Liver (tissue), 3 donors: ENCODE data around the gene CFL1.

Experiments
- GABPA ChIP-seq, 2 donors: IDR thresholded peaks in 1 of 2; conservative IDR thresholded peaks in 1 of 2; 2 replicates each; pipeline ENCODE4 v1.6.1; 2016; ENCODE audit warnings: antibody characterized with exemption in 2 of 2, mild to moderate bottlenecking in 1 of 2, moderate library complexity in 1 of 2
- HNF4G ChIP-seq: IDR thresholded peaks from 2 replicates; pipeline ENCODE4 v1.6.1; 2016; ENCODE audit warnings: antibody characterized with exemption
- JUND ChIP-seq, 2 donors: IDR thresholded peaks; 2 replicates each; pipeline ENCODE4 v1.6.1; 2016; ENCODE audit warnings: antibody characterized with exemption in 2 of 2
- SP1 ChIP-seq: IDR thresholded peaks from 2 replicates; pipeline ENCODE4 v1.6.1; 2018; ENCODE audit warnings: antibody characterized with exemption, mild to moderate bottlenecking
- TAF1 ChIP-seq: conservative IDR thresholded peaks from 2 replicates; pipeline ENCODE4 v1.6.1; 2016; ENCODE audit warnings: antibody characterized with exemption, mild to moderate bottlenecking
- YY1 ChIP-seq: IDR thresholded peaks from 2 replicates; pipeline ENCODE4 v1.6.1; 2016; ENCODE audit warnings: antibody characterized with exemption, mild to moderate bottlenecking
- TF ChIP-seq, protein P1 (sequence below): fragments of 150-350 bp; IDR thresholded peaks from 2 replicates; pipeline ENCODE4 v1.5.1; 2017; ENCODE audit warnings: improper control_type of control experiment, low read depth, low read length; ENCODE audit not compliant: missing input control
- TF ChIP-seq, protein P2 (sequence below): IDR thresholded peaks from 2 replicates; pipeline ENCODE4 v1.6.1; 2016; ENCODE audit warnings: antibody characterized with exemption, mild to moderate bottlenecking
- TF ChIP-seq, protein P3 (sequence below): IDR thresholded peaks from 2 replicates; pipeline ENCODE4 v1.6.1; 2016; ENCODE audit warnings: antibody characterized with exemption
- TF ChIP-seq, protein P4 (sequence below): IDR thresholded peaks from 2 replicates; pipeline ENCODE4 v1.6.1; 2016; ENCODE audit warnings: antibody characterized with exemption
- donor health status: healthy.
- donor health status: healthy.

DNA sequence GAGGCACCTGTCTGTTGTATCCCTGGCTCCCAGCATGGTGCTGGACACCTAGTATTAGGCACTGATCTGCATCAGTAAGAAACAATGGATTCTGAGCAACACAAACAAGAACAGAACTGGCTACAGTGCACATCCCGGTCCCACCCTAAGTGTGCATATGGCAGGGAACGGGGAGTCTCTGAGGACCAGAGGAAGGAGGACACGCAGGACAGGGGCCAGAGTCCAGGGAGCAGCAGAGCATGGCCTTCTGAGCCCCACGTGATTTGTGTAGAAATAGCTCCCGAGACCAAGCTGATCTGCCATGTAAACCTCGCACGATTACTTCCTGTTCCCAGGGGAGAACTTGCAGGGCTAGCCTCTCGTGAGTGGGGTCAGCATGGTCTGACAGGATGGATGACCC, 36.9 kb downstream of the CFL1 start:
- TF ChIP-seq GABPA (IDR thresholded peaks at IDR 0.05 in 1 of 2, conservative IDR thresholded peaks at IDR 0.05 in 1 of 2) (no peak), SP1 (peak; percentile 66), HNF4G (peak; percentile 39), TAF1 (no peak), YY1 (peak; percentile 46), JUND (IDR thresholded peaks at IDR 0.05) (no peak)
- TF ChIP-seq, protein P1, sequence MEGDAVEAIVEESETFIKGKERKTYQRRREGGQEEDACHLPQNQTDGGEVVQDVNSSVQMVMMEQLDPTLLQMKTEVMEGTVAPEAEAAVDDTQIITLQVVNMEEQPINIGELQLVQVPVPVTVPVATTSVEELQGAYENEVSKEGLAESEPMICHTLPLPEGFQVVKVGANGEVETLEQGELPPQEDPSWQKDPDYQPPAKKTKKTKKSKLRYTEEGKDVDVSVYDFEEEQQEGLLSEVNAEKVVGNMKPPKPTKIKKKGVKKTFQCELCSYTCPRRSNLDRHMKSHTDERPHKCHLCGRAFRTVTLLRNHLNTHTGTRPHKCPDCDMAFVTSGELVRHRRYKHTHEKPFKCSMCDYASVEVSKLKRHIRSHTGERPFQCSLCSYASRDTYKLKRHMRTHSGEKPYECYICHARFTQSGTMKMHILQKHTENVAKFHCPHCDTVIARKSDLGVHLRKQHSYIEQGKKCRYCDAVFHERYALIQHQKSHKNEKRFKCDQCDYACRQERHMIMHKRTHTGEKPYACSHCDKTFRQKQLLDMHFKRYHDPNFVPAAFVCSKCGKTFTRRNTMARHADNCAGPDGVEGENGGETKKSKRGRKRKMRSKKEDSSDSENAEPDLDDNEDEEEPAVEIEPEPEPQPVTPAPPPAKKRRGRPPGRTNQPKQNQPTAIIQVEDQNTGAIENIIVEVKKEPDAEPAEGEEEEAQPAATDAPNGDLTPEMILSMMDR, result no peak
- TF ChIP-seq, protein P2, sequence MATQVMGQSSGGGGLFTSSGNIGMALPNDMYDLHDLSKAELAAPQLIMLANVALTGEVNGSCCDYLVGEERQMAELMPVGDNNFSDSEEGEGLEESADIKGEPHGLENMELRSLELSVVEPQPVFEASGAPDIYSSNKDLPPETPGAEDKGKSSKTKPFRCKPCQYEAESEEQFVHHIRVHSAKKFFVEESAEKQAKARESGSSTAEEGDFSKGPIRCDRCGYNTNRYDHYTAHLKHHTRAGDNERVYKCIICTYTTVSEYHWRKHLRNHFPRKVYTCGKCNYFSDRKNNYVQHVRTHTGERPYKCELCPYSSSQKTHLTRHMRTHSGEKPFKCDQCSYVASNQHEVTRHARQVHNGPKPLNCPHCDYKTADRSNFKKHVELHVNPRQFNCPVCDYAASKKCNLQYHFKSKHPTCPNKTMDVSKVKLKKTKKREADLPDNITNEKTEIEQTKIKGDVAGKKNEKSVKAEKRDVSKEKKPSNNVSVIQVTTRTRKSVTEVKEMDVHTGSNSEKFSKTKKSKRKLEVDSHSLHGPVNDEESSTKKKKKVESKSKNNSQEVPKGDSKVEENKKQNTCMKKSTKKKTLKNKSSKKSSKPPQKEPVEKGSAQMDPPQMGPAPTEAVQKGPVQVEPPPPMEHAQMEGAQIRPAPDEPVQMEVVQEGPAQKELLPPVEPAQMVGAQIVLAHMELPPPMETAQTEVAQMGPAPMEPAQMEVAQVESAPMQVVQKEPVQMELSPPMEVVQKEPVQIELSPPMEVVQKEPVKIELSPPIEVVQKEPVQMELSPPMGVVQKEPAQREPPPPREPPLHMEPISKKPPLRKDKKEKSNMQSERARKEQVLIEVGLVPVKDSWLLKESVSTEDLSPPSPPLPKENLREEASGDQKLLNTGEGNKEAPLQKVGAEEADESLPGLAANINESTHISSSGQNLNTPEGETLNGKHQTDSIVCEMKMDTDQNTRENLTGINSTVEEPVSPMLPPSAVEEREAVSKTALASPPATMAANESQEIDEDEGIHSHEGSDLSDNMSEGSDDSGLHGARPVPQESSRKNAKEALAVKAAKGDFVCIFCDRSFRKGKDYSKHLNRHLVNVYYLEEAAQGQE, result no peak
- TF ChIP-seq, protein P3, sequence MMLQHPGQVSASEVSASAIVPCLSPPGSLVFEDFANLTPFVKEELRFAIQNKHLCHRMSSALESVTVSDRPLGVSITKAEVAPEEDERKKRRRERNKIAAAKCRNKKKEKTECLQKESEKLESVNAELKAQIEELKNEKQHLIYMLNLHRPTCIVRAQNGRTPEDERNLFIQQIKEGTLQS, result no peak
- TF ChIP-seq, protein P4, sequence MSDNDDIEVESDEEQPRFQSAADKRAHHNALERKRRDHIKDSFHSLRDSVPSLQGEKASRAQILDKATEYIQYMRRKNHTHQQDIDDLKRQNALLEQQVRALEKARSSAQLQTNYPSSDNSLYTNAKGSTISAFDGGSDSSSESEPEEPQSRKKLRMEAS, result no peak
